DOHH2 (cell line): ENCODE results near the gene DCDC2C.
"Not testable (repeated sequence)": the region's sequence is repeated elsewhere in the genome, so short reads cannot be mapped to it uniquely, and the experiment has no call there.

Experiments
- CTCF ChIP-seq: fragments of 200-600 bp; sonication (generic); IDR thresholded peaks from one replicate; pipeline ENCODE4 v1.5.1; 2014; ENCODE audit warnings: antibody characterized with exemption, mild to moderate bottlenecking, low read depth, low read length; ENCODE audit not compliant: poor library complexity, severe bottlenecking
- EZH2phosphoT487 ChIP-seq: fragments of 200-600 bp; sonication (generic); IDR thresholded peaks from 2 replicates; pipeline ENCODE4 v1.6.1; 2017; ENCODE audit warnings: borderline replicate concordance, mild to moderate bottlenecking, antibody characterized with exemption, low read length, moderate library complexity, mixed read lengths

DNA sequence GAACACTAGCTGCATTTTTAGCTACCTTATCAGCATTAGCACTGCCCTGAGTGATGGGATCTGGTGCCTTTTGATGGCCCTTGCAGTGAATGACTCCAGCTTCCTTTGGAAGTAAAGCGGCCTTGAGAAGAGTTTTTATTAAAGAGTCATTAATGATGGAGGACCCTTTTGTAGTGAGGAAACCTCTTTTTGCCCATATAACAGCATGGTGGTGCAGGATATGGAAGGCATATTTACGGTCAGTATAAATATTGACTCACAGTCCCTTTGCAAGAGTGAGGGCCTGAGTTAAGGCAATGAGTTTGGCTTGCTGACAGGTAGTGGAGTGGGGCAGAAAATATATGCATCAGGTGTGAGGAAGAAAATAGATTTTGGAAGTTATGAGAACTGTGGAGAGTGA, 113.8 kb downstream of the DCDC2C start:
- not testable (repeated sequence) for TF ChIP-seq CTCF, EZH2phosphoT487
